Keratinocyte (primary cell): ENCODE results near the gene TBC1D3.
"Not testable (repeated sequence)": the region's sequence is repeated elsewhere in the genome, so short reads cannot be mapped to it uniquely, and the experiment has no call there.

ENCODE experiments used
- CTCF ChIP-seq, 3 experiments: IDR thresholded peaks in 1 of 3; conservative IDR thresholded peaks in 1 of 3; optimal IDR thresholded peaks in 1 of 3; 2 replicates in 2 of 3; 3 replicates in 1 of 3; pipeline versions ENCODE3 to v1.5.1; 2011; ENCODE audit warnings: low read length in 3 of 3, mild to moderate bottlenecking in 3 of 3, moderate library complexity in 2 of 3, control low read depth in 1 of 3, inconsistent platforms in 1 of 3; ENCODE audit not compliant: insufficient read depth in 2 of 3; ENCODE audit errors: extremely low read depth in 1 of 3
- EZH2 ChIP-seq: IDR thresholded peaks from one replicate; pipeline ENCODE4 v1.6.1; 2012; ENCODE audit warnings: inconsistent platforms, mild to moderate bottlenecking, low read length, moderate library complexity

- not testable (repeated sequence) for TF ChIP-seq CTCF (optimal IDR thresholded peaks at IDR 0.05 in 1 of 3, IDR thresholded peaks at IDR 0.05 in 1 of 3, conservative IDR thresholded peaks at IDR 0.05 in 1 of 3; ENCODE audit: extremely low read depth in 1 of 3, insufficient read depth in 2 of 3, low read length in 3 of 3); EZH2
Observed at GRCh38 chr17:38232790-38233189, 40.4 kb upstream of the TBC1D3 start.
